ENCODE measurements around the gene SLC35F4.

Gene SLC35F4

DNA sequence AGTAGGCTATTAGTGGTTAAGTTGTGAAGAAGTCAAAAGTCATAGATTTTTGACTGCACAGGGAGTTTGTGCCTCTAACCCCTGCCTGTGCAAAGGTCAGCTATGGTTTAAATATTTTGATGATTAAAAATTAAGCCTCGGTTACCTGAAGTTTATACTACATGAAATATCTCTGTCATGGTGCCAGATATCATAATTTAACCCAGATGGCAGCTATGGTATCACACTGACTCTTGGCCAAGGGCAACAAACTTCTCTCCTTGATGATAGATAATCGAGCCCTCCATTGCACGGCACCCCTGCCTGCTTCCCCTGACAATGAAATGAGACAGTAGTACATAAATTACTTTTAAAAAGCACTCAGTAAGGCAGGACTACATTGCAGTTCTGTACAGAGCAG is 80.8 kb downstream of the SLC35F4 start:
- no peak for TF ChIP-seq FOXM1 (IDR thresholded peaks at IDR 0.05; ENCODE audit: borderline replicate concordance, low read depth)
- TF ChIP-seq EP300 (IDR thresholded peaks at IDR 0.05; ENCODE audit: borderline replicate concordance), result no peak
- no peak for TF ChIP-seq CEBPB (IDR thresholded peaks at IDR 0.05)
- TF ChIP-seq TAF1 (IDR thresholded peaks at IDR 0.05; ENCODE audit: low read depth), result no peak
- TF ChIP-seq, protein P1, sequence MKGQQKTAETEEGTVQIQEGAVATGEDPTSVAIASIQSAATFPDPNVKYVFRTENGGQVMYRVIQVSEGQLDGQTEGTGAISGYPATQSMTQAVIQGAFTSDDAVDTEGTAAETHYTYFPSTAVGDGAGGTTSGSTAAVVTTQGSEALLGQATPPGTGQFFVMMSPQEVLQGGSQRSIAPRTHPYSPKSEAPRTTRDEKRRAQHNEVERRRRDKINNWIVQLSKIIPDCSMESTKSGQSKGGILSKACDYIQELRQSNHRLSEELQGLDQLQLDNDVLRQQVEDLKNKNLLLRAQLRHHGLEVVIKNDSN (IDR thresholded peaks at IDR 0.05), result no peak
- no peak for TF ChIP-seq EGR1 (IDR thresholded peaks at IDR 0.05)
- no peak for TF ChIP-seq TCF12 (IDR thresholded peaks at IDR 0.05; ENCODE audit: low read depth)
- no peak for TF ChIP-seq TEAD4 (IDR thresholded peaks at IDR 0.05)
- no peak for TF ChIP-seq YY1 (IDR thresholded peaks at IDR 0.05; ENCODE audit: low read depth)
- TF ChIP-seq CREB1 (IDR thresholded peaks at IDR 0.05; ENCODE audit: low read depth), result no peak
- TF ChIP-seq, protein P2, sequence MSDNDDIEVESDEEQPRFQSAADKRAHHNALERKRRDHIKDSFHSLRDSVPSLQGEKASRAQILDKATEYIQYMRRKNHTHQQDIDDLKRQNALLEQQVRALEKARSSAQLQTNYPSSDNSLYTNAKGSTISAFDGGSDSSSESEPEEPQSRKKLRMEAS (IDR thresholded peaks at IDR 0.05), result no peak
- TF ChIP-seq, protein P3, sequence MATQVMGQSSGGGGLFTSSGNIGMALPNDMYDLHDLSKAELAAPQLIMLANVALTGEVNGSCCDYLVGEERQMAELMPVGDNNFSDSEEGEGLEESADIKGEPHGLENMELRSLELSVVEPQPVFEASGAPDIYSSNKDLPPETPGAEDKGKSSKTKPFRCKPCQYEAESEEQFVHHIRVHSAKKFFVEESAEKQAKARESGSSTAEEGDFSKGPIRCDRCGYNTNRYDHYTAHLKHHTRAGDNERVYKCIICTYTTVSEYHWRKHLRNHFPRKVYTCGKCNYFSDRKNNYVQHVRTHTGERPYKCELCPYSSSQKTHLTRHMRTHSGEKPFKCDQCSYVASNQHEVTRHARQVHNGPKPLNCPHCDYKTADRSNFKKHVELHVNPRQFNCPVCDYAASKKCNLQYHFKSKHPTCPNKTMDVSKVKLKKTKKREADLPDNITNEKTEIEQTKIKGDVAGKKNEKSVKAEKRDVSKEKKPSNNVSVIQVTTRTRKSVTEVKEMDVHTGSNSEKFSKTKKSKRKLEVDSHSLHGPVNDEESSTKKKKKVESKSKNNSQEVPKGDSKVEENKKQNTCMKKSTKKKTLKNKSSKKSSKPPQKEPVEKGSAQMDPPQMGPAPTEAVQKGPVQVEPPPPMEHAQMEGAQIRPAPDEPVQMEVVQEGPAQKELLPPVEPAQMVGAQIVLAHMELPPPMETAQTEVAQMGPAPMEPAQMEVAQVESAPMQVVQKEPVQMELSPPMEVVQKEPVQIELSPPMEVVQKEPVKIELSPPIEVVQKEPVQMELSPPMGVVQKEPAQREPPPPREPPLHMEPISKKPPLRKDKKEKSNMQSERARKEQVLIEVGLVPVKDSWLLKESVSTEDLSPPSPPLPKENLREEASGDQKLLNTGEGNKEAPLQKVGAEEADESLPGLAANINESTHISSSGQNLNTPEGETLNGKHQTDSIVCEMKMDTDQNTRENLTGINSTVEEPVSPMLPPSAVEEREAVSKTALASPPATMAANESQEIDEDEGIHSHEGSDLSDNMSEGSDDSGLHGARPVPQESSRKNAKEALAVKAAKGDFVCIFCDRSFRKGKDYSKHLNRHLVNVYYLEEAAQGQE (IDR thresholded peaks at IDR 0.05; ENCODE audit: low read depth), result no peak
- no peak for TF ChIP-seq RAD21 (IDR thresholded peaks at IDR 0.05; ENCODE audit: low read depth)

DNA sequence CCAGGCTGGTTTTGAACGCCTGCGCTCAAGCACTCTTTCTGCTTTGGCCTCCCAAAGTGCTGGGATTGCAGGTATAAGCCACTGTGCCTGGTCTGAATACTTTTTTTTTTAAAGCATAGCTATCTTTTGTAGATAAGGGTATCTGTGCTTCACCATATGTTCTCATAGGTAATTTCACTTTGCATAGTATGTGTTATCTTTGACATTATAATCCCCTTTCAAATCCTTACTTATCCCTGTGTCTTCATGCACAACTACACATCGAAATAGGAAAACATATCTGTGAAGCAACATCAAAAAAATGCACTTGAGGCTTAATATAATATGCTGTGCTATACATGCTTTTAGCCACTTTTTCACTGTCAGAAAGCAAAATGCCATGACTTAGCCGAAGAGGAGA is 94.1 kb downstream of the SLC35F4 start:
- TF ChIP-seq TCF12 (IDR thresholded peaks at IDR 0.05; ENCODE audit: low read depth), result no peak
- TF ChIP-seq, protein P1 (IDR thresholded peaks at IDR 0.05), result no peak
- no peak for TF ChIP-seq EP300 (IDR thresholded peaks at IDR 0.05; ENCODE audit: borderline replicate concordance)
- no peak for TF ChIP-seq EGR1 (IDR thresholded peaks at IDR 0.05)
- TF ChIP-seq RAD21 (IDR thresholded peaks at IDR 0.05; ENCODE audit: low read depth), result no peak
- TF ChIP-seq YY1 (IDR thresholded peaks at IDR 0.05; ENCODE audit: low read depth), result no peak
- no peak for TF ChIP-seq NFIC (IDR thresholded peaks at IDR 0.05)
- no peak for TF ChIP-seq FOXM1 (IDR thresholded peaks at IDR 0.05; ENCODE audit: borderline replicate concordance, low read depth)
- TF ChIP-seq, protein P3 (IDR thresholded peaks at IDR 0.05; ENCODE audit: low read depth), result no peak
- no peak for TF ChIP-seq TAF1 (IDR thresholded peaks at IDR 0.05; ENCODE audit: low read depth)
- TF ChIP-seq ZBTB7A (IDR thresholded peaks at IDR 0.05; ENCODE audit: low read depth), result no peak
- TF ChIP-seq TEAD4 (IDR thresholded peaks at IDR 0.05), result no peak

DNA sequence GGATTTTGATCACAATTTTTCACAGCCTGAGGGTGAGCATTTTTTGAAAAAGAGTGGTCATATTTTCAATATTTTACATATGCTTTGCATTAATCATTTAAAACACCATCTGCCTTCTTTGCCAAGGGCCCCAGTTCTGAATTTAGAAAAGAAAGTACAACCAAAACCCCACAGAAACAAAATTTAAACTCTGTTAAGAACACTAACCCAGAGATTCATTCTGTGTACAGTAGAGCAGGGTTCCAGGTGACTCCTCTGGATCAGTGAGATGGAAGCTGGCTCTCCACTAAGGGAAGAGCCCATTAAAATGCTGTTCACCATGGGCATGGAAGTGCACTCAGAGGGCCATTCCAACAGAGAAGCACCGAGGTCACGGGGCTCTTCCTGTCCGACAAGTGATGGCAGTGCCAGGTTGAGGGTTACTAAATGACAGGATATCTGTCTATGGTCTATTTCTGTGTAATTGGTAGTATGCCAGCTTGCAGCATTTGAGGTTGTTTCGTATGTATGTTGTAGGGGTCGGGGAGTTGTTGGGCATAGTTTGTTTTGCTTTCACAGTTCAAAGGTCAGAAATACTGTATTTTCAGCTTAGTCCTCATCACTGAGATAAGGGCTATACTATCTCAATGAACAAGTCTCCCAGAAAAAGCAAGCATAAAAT is 95.9 kb downstream of the SLC35F4 start:
- TF ChIP-seq, protein P1 (IDR thresholded peaks at IDR 0.05), result no peak
- TF ChIP-seq CREB1 (IDR thresholded peaks at IDR 0.05; ENCODE audit: low read depth), result no peak
- no peak for TF ChIP-seq RAD21 (IDR thresholded peaks at IDR 0.05; ENCODE audit: low read depth)
- TF ChIP-seq NFIC (IDR thresholded peaks at IDR 0.05), result no peak
- no peak for TF ChIP-seq TCF12 (IDR thresholded peaks at IDR 0.05; ENCODE audit: low read depth)
- no peak for TF ChIP-seq YY1 (IDR thresholded peaks at IDR 0.05; ENCODE audit: low read depth)
- TF ChIP-seq CEBPB (IDR thresholded peaks at IDR 0.05), result no peak
- no peak for TF ChIP-seq ZBTB7A (IDR thresholded peaks at IDR 0.05; ENCODE audit: low read depth)
- TF ChIP-seq EGR1 (IDR thresholded peaks at IDR 0.05), result no peak
- no peak for TF ChIP-seq EP300 (IDR thresholded peaks at IDR 0.05; ENCODE audit: borderline replicate concordance)
- TF ChIP-seq, protein P2 (IDR thresholded peaks at IDR 0.05), result no peak
- TF ChIP-seq, protein P3 (IDR thresholded peaks at IDR 0.05; ENCODE audit: low read depth), result no peak
- TF ChIP-seq TAF1 (IDR thresholded peaks at IDR 0.05; ENCODE audit: low read depth), result no peak
- TF ChIP-seq TEAD4 (IDR thresholded peaks at IDR 0.05), result no peak
- no peak for TF ChIP-seq FOXM1 (IDR thresholded peaks at IDR 0.05; ENCODE audit: borderline replicate concordance, low read depth)

All from Ishikawa (cell line).